T-helper 2 cell treated with Interferon-gamma antibody and Interleukin-4, amounts not matched to agents 100 ng/mL and 5 ng/mL, for 36 hours (primary cell): Measurements from ENCODE around the gene IGFBPL1. TPM values are rescaled to one million over a fixed set of nuclear protein-coding genes. Genes with fewer than 3 reads are reported as not detected.

Source experiments
- intact Hi-C: fragments of 100-400 bp; cut with micrococcal nuclease; formaldehyde crosslinking; loops from one replicate; pipeline ENCODE4 v1.15.1; 2023
- total RNA-seq: library from RNA; stranded (reverse); gene quantifications from 2 replicates; pipeline ENCODE4 v1.2.3, GENCODE V29; 2022

The IGFBPL1 gene
- total RNA-seq, 1 donor from 2014 or later, result 0.20 TPM

DNA sequence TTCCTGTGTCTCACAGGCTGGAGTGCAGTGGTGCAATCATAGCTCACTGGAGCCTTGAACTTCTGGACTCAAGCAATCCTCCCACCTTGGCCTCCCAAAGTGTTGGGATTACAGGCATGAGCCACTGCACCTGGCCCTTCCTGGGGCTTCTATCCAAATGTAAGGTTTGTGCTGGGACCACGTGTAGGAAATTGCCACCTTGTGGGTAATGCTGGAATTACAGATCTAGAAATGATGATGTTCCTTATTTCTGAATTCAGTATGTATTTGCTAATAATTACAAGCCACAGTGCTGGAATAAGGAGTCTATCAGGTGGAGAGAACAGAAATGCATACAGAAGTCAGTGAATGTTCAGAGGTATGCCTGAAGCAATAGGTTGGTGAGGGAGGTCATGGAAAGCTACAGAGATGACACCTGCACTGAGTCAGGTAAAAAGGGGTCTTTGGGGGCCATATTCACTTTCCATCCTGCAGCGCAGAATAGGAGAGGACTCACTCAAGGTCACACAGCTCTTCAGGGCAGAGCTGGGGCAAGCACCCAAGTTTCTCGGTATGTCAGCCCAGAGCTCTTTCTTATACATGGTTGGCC lies 8.8 kb upstream of the IGFBPL1 start:
- intact Hi-C loops, result no loop called here

- intact Hi-C loops, result no loop called here
Observed at GRCh38 chr9:38431116-38431515, 6.9 kb upstream of the IGFBPL1 start.

- intact Hi-C loops, result no loop called here
Observed at GRCh38 chr9:38428062-38428461, 3.8 kb upstream of the IGFBPL1 start.

- intact Hi-C loops, result no loop called here
Observed at GRCh38 chr9:38424918-38425317, 664 bp upstream of the IGFBPL1 start.

GRCh38 chr9:38423273-38423972 lies 831 bp downstream of the IGFBPL1 start:
- intact Hi-C loops, result no loop called here

GRCh38 chr9:38422555-38423260 lies 1.5 kb downstream of the IGFBPL1 start:
- intact Hi-C loops, result no loop called here

DNA sequence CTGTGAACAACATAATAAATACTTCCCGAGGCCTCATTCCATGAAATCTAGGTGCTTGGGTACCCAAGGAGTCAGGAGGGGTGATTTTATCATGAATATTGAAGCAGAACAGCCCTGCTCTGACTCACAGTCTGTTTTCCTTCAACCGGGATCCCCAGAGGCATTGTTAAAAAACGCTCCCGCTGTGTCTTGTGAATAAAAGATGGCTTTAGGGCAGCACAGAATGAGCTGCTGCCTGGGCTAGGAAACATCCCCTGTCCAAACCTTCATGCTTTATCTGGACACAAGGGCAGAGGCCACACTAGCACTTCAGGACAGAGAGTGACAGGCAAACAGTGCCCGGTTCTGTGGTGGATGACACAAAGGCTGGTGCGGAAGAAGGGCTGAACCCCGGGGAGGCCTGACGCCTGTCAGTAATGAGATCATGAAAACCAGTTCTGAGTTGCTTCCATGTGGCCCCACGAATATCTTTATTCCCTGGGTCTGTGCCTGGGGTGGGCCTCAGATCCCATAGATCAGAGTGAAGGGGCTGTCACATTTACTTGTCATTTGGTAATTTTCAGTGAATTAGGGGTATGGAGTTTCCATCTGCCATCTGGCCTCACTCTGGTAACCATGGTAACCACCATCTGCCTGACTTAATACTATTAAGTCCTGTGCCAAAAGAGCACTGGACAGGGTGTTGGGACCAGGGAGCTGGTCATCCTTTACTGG lies 2.6 kb downstream of the IGFBPL1 start:
- intact Hi-C loops, result no loop called here

DNA sequence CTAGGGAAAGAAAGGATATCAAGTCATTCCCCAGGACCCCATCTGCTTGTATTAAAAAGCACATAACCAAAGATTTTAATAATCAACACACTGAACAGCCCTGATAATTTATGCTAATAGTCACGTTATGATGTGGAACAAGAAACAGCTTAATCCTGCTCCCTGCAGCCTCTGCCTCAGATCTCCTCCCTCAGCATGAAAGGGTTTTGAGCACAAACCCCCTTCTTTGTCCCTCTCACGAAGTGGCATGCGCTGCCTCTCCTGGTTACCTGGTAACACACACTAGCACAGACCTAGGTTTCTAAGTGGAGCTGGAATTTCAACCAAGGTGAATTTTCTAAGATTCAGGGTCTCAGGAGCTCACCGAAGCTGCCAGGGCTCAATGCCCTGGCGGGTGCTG lies 5.1 kb downstream of the IGFBPL1 start:
- intact Hi-C loops, result loop anchor here (10.0 kb wide), 1 partner anchor 156 kb away; no protein-coding TSS in a partner anchor

DNA sequence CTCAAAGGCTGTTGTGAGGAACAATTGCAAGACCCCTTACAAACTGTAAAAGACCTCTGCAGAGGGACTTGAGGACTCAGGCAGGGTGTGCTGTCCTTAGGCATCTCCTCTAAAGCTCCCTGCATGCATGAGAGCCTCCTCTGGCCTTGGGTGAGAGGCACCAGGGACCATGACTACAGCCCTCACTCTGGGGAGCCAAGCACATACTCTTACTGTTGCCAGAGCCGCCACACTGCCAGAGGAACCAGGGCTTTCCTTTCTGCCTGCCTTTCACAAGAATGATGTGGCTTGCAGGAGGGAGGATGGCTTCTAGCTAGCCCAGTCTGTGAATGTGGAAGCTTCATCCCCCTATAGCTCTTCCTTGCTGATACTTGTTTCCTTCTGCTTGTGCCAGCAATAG lies 5.9 kb downstream of the IGFBPL1 start:
- intact Hi-C loops, result loop anchor here (10.0 kb wide), 1 partner anchor 156 kb away; no protein-coding TSS in a partner anchor

DNA sequence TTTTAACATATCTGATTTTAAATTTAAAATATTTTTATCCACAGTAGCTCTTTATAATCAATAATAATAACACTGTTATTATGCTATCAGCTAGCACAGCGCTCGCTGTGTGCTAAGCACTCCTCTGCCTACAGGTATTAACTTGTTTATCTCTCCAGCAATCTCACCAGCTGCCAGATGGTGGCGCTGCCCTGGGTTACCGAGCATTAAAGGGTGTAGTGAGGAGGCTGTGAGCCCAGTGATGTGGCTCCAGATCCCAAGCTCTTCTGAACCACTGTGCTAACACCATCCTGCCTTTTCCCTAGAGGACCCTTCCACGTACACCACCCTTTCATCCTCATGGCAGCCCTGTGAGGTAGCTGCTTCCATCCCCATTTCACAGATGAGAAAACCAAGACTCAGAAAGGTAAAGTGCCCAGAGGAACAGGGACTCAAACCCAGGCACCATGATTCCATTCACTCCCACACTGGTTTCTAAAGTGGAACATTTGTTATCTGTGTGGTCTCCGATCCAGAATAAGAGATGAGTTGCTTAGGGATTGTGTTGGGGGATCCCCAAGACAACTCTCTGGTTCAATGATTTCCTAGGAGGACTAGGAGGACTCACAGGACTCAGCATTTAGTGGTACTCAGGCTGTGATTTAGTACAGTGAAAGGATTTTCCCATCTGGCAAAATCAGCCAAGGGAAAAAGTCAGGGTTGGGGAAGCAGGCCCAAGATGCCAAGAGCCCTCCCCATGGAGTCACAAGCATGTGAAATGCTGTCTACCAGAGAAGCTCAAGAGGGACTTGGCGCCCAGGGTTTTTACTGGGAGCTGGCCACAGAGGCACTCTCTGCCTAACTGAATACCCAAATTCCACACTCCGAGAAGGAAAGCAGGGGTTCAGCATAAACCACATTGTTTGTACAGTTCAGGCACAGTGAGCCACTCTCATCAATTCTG lies 7.0 kb downstream of the IGFBPL1 start:
- intact Hi-C loops, result loop anchor here (10.0 kb wide), 1 partner anchor 158 kb away; no protein-coding TSS in a partner anchor

GRCh38 chr9:38416461-38416860 lies 7.8 kb downstream of the IGFBPL1 start:
- intact Hi-C loops, result loop anchor here (10.0 kb wide), 1 partner anchor 158 kb away; no protein-coding TSS in a partner anchor

DNA sequence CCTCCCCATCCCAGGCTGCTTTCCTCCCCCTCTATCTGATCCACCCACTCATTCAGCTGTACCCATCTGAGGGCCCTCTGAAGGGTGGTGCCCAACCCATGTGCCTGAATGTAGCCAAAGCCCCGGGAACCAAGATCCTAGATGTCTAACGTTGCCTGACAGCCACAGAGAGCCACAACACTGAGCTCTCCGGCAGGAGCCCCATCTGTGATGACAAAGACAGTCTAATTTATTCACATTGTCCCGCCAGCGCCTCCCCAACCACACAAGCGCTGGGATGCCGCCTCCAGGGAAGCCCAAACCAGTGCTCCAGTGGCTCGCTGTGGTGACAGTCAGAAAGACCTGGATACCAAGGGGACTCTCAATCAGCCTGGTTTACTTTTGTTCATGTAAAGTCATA lies 8.4 kb downstream of the IGFBPL1 start:
- intact Hi-C loops, result loop anchor here (10.0 kb wide), 1 partner anchor 159 kb away; no protein-coding TSS in a partner anchor

GRCh38 chr9:38414040-38414723 lies 10.1 kb downstream of the IGFBPL1 start:
- intact Hi-C loops, result loop anchor here (10.0 kb wide), 1 partner anchor 161 kb away; no protein-coding TSS in a partner anchor

- intact Hi-C loops, result loop anchor here (10.0 kb wide), 1 partner anchor 162 kb away; no protein-coding TSS in a partner anchor
Observed at GRCh38 chr9:38413283-38413682, 11.0 kb downstream of the IGFBPL1 start.

DNA sequence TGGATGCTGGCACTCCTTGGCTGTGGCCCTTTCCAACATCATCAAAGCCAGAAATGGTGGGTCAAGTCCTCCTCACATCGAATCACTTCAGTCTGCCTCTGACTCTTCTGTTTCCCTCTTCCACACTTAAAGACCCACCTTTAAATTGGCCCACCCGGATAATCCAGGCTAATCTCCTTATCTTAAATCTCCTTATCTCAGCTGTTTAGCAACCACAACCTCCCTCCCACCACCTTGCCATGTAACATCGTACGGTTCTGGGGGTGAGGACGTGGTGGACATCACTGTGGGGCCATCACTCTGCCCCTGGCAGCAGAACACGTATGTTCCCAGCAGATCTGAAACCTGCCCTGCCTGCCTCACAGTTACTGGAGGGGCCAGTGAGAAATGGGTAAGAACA lies 11.5 kb downstream of the IGFBPL1 start:
- intact Hi-C loops, result loop anchor here (10.0 kb wide), 1 partner anchor 162 kb away; no protein-coding TSS in a partner anchor

- intact Hi-C loops, result no loop called here
Observed at GRCh38 chr9:38408719-38409118, 15.5 kb downstream of the IGFBPL1 start.

DNA sequence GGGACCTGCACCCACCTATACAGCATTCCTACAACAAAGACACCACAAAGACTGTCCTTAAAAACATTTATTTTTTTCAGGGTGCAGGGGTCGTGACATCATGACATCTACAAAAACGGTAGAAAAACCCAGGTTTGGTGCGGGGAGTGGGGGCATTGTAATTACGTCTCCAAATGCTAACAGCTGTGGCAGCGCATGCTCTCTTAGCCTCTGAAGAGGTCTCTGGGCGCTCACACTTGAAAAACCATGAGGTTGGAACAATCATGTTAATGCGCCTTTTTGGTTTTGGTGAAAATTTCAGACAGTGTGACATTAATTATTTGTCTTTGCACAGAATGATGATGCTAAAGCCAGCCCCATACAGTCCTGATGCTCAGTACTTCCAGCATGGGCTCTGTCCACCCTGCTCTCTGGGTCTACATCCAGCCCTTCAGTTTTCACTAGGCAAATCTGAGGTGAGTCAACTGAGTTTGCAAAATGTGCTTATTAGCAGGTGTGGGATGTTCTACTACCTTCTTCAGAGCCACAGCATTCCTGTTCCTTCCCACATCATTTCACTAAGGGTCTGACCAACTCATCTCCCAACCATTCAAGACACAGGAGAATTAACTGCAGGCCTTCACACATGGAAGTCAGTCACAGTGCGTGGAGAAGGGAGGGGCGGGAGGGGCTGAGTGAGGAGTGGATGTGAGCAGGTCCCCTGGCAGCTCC lies 17.6 kb downstream of the IGFBPL1 start:
- intact Hi-C loops, result no loop called here

GRCh38 chr9:38405785-38406184 lies 18.5 kb downstream of the IGFBPL1 start:
- intact Hi-C loops, result no loop called here

- intact Hi-C loops, result no loop called here
Observed at GRCh38 chr9:38404314-38404713, 19.9 kb downstream of the IGFBPL1 start.
